BE2C (cell line): ENCODE measurements around the gene TRAPPC11.
"Not testable (repeated sequence)": the region's sequence is repeated elsewhere in the genome, so short reads cannot be mapped to it uniquely, and the experiment has no call there.

Experiments used
- DNase-seq: peaks from one replicate; pipeline ENCODE4 v3.0.0-alpha.2; 2020
- H3K27me3 ChIP-seq: fragments of 250-450 bp; sonication (Bioruptor Pico); 2 replicates; pipeline ENCODE4 v1.5.1; 2020; ENCODE audit warnings: mild to moderate bottlenecking
- H3K36me3 ChIP-seq: fragments of 250-450 bp; sonication (Bioruptor Pico); 2 replicates; pipeline ENCODE4 v1.5.1; 2020; ENCODE audit warnings: mild to moderate bottlenecking
- H3K4me1 ChIP-seq: fragments of 250-450 bp; sonication (Bioruptor Pico); 2 replicates; pipeline ENCODE4 v1.5.1; 2020
- H3K4me3 ChIP-seq: 2 replicates; pipeline ENCODE4 v1.5.1; 2011; ENCODE audit warnings: low read depth, low read length
- H3K9me3 ChIP-seq: fragments of 250-450 bp; sonication (Bioruptor Pico); 2 replicates; pipeline ENCODE4 v1.5.1; 2020
- CTCF ChIP-seq: IDR thresholded peaks from 2 replicates; pipeline ENCODE4 v1.5.1; 2012; ENCODE audit warnings: mild to moderate bottlenecking, low read depth, low read length

Gene TRAPPC11

GRCh38 chr4:183716302-183716701, 57.2 kb downstream of the TRAPPC11 start:
- Histone ChIP-seq H3K4me3 (no peak overlapping the region), H3K27me3 (no peaks in the 10 kb centered on the region), H3K4me1 (no peaks in the 10 kb centered on the region), H3K9me3 (no peaks in the 10 kb centered on the region), H3K36me3 (peaks cover 4% of the 10 kb centered on the region; the same call in 1 of the 2 replicates)
- no peak for TF ChIP-seq CTCF
- DNase-seq, result no peak

- no peak for TF ChIP-seq CTCF
- no peaks in the 10 kb centered on the region for H3K9me3 ChIP-seq
- no peak overlapping the region for H3K4me3 ChIP-seq
- no peaks in the 10 kb centered on the region for H3K27me3 ChIP-seq
- DNase-seq, result no peak
- H3K36me3 ChIP-seq, result no peaks in the 10 kb centered on the region; the same call in 1 of the 2 replicates
- no peaks in the 10 kb centered on the region for H3K4me1 ChIP-seq
Measured at GRCh38 chr4:183718876-183719275, 59.8 kb downstream of the TRAPPC11 start.

GRCh38 chr4:183721207-183722081, 62.4 kb downstream of the TRAPPC11 start:
- Histone ChIP-seq H3K36me3 (no peaks in the 10 kb centered on the region), H3K4me3 (no peak overlapping the region), H3K9me3 (no peaks in the 10 kb centered on the region; the same call in 1 of the 2 replicates), H3K27me3 (no peaks in the 10 kb centered on the region), H3K4me1 (no peaks in the 10 kb centered on the region)
- TF ChIP-seq CTCF, result peak; percentile 59
- peak; percentile 62 for DNase-seq

- Histone ChIP-seq H3K36me3 (no peaks in the 10 kb centered on the region), H3K4me3 (peak overlapping the region; percentile 52), H3K4me1 (no peaks in the 10 kb centered on the region), H3K27me3 (no peaks in the 10 kb centered on the region), H3K9me3 (no peaks in the 10 kb centered on the region; the same call in 1 of the 2 replicates)
- TF ChIP-seq CTCF, result no peak
- DNase-seq, result peak; percentile 51
Measured at GRCh38 chr4:183722731-183723560, 63.9 kb downstream of the TRAPPC11 start.

GRCh38 chr4:183723561-183724228, 64.6 kb downstream of the TRAPPC11 start:
- no peak for TF ChIP-seq CTCF
- H3K4me3 ChIP-seq, result no peak overlapping the region

GRCh38 chr4:183725585-183725984, 66.5 kb downstream of the TRAPPC11 start:
- not testable (repeated sequence) for H3K4me3 ChIP-seq, H3K9me3 ChIP-seq, DNase-seq, H3K27me3 ChIP-seq, H3K4me1 ChIP-seq, H3K36me3 ChIP-seq

More at GRCh38 chr4:183723561-183724228, 64.6 kb downstream of the TRAPPC11 start:
- Histone ChIP-seq H3K27me3 (no peaks in the 10 kb centered on the region), H3K36me3 (no peaks in the 10 kb centered on the region), H3K4me1 (no peaks in the 10 kb centered on the region), H3K9me3 (no peaks in the 10 kb centered on the region; the same call in 1 of the 2 replicates)
- no peak for DNase-seq
